ENCODE results near the gene ATXN2L. TPM values are rescaled to one million over a fixed set of nuclear protein-coding genes. Genes with fewer than 3 reads are reported as not detected.

ATXN2L gene
- total and polyA plus RNA-seq, 4 donors, result 23.1 to 40.7 (median 32.8) TPM

GRCh38 chr16:28876973-28877654 is 54.3 kb downstream of the ATXN2L start:
- DNase-seq (ENCODE audit: low spot score), result no peak
- WGBS, result 62% methylated on average over 12 of the region's 12 CpGs
- Histone ChIP-seq H3K4me1 (ENCODE audit: control insufficient read depth in 4 of 4, insufficient read depth in 4 of 4, low read length in 3 of 4) (peaks cover 2 to 12% (median 11%) of the 10 kb centered on the region in 4 donors), H3K27ac (ENCODE audit: low read depth in 1 of 2, low read length in 2 of 2) (no peak overlapping the region), H3K27me3 (ENCODE audit: control insufficient read depth in 4 of 4, insufficient read depth in 4 of 4, low read length in 3 of 4) (no peaks in the 10 kb centered on the region), H3K36me3 (ENCODE audit: control insufficient read depth in 4 of 4, insufficient read depth in 3 of 4, low read depth in 1 of 4, low read length in 3 of 4) (peaks cover 0 to 9% (median 4%) of the 10 kb centered on the region in 4 donors), H3K4me3 (ENCODE audit: low read depth in 1 of 3, low read length in 3 of 3) (no peak overlapping the region), H3K9ac (ENCODE audit: low read depth in 1 of 2, low read length in 2 of 2) (no peak overlapping the region), H3K9me3 (ENCODE audit: control insufficient read depth in 4 of 4, low read length in 3 of 4) (no peaks in the 10 kb centered on the region)
- TF ChIP-seq FOXA2 (IDR thresholded peaks at IDR 0.05) (no peak), EGR1 (IDR thresholded peaks at IDR 0.05; ENCODE audit: low read depth in 2 of 2) (no peak), GABPA (IDR thresholded peaks at IDR 0.05 in 1 of 2, conservative IDR thresholded peaks at IDR 0.05 in 1 of 2) (no peak), YY1 (IDR thresholded peaks at IDR 0.05) (no peak), NR2F2 (IDR thresholded peaks at IDR 0.05) (no peak), RAD21 (IDR thresholded peaks at IDR 0.05) (no peak), REST (IDR thresholded peaks at IDR 0.05) (no peak), HNF4G (IDR thresholded peaks at IDR 0.05) (no peak), JUND (IDR thresholded peaks at IDR 0.05) (no peak), FOXA1 (IDR thresholded peaks at IDR 0.05) (no peak)
- TF ChIP-seq, protein P1, sequence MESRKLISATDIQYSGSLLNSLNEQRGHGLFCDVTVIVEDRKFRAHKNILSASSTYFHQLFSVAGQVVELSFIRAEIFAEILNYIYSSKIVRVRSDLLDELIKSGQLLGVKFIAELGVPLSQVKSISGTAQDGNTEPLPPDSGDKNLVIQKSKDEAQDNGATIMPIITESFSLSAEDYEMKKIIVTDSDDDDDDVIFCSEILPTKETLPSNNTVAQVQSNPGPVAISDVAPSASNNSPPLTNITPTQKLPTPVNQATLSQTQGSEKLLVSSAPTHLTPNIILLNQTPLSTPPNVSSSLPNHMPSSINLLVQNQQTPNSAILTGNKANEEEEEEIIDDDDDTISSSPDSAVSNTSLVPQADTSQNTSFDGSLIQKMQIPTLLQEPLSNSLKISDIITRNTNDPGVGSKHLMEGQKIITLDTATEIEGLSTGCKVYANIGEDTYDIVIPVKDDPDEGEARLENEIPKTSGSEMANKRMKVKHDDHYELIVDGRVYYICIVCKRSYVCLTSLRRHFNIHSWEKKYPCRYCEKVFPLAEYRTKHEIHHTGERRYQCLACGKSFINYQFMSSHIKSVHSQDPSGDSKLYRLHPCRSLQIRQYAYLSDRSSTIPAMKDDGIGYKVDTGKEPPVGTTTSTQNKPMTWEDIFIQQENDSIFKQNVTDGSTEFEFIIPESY (IDR thresholded peaks at IDR 0.05), result no peak

DNA sequence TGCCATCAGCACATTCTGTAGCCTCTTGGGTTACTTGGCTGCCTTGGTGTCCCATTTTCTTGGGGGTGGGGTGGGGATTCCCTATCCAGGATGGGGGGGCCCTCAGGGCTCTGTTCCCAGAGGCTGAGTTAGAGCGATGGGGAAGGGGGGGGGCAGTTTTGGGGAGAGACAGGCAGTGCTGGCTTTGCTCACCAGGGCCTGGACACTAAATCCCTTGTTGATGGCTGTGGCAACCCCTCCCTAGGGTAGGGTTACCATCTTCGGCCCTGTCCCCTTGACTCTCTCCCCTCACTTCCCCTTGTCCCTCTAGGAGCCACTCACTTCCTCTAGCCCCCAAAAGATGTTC is 54.8 kb downstream of the ATXN2L start:
- Histone ChIP-seq H3K4me1 (ENCODE audit: control insufficient read depth in 4 of 4, insufficient read depth in 4 of 4, low read length in 3 of 4) (peaks cover 2 to 12% (median 11%) of the 10 kb centered on the region in 4 donors), H3K9me3 (ENCODE audit: control insufficient read depth in 4 of 4, low read length in 3 of 4) (no peaks in the 10 kb centered on the region), H3K36me3 (ENCODE audit: control insufficient read depth in 4 of 4, insufficient read depth in 3 of 4, low read depth in 1 of 4, low read length in 3 of 4) (peaks cover 0 to 6% (median 2%) of the 10 kb centered on the region in 4 donors), H3K27me3 (ENCODE audit: control insufficient read depth in 4 of 4, insufficient read depth in 4 of 4, low read length in 3 of 4) (no peaks in the 10 kb centered on the region), H3K4me3 (ENCODE audit: low read depth in 1 of 3, low read length in 3 of 3) (no peak overlapping the region), H3K9ac (ENCODE audit: low read depth in 1 of 2, low read length in 2 of 2) (no peak overlapping the region), H3K27ac (ENCODE audit: low read depth in 1 of 2, low read length in 2 of 2) (no peak overlapping the region)
- WGBS, result 76% methylated on average over 2 of the region's 2 CpGs
- no peak for DNase-seq (ENCODE audit: low spot score)
- TF ChIP-seq CTCF (IDR thresholded peaks at IDR 0.05; ENCODE audit: low read depth, low read length, missing input control) (no peak), HNF4A (conservative IDR thresholded peaks at IDR 0.05) (no peak), JUND (IDR thresholded peaks at IDR 0.05) (no peak), REST (IDR thresholded peaks at IDR 0.05) (no peak), NR2F2 (IDR thresholded peaks at IDR 0.05) (no peak), TAF1 (conservative IDR thresholded peaks at IDR 0.05) (no peak)
- TF ChIP-seq, protein P2, sequence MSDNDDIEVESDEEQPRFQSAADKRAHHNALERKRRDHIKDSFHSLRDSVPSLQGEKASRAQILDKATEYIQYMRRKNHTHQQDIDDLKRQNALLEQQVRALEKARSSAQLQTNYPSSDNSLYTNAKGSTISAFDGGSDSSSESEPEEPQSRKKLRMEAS (IDR thresholded peaks at IDR 0.05), result no peak
- TF ChIP-seq, protein P1 (IDR thresholded peaks at IDR 0.05), result no peak

All from liver (tissue), 9 donors.